HK-2 (cell line): Measurements from ENCODE around the gene ZNF554.
A peak's percentile ranks its signal among the peaks of the same experiment; 100 is the strongest.

Experiments
- DNase-seq: peaks from one replicate; pipeline ENCODE4 v3.0.0-alpha.2; 2018; ENCODE audit not compliant: unreplicated experiment

Gene ZNF554

GRCh38 chr19:2819540-2820111, at the start of gene ZNF554:
Gene ZNF554, plus strand, starts transcription at chr19:2819868. Its CDS starts 204 bp downstream, at chr19:2820072.
- peak; percentile 98 for DNase-seq

- DNase-seq = no peak
These were observed 49.3 kb upstream of the ZNF554 start for GRCh38 chr19:2770055-2771013.

GRCh38 chr19:2771786-2772674, 47.6 kb upstream of the ZNF554 start:
- no peak for DNase-seq

- no peak for DNase-seq
These were observed 45.5 kb upstream of the ZNF554 start for GRCh38 chr19:2774083-2774679.

- no peak for DNase-seq
These were observed 44.6 kb upstream of the ZNF554 start for GRCh38 chr19:2774953-2775555.

- DNase-seq = peak; percentile 58
These were observed 43.9 kb upstream of the ZNF554 start for GRCh38 chr19:2775556-2776430.

GRCh38 chr19:2777952-2778683, 41.5 kb upstream of the ZNF554 start:
- no peak for DNase-seq

- DNase-seq = no peak
These were observed 40.4 kb upstream of the ZNF554 start for GRCh38 chr19:2779121-2779740.

- no peak for DNase-seq
These were observed 39.4 kb upstream of the ZNF554 start for GRCh38 chr19:2780284-2780683.

- no peak for DNase-seq
These were observed 37.2 kb upstream of the ZNF554 start for GRCh38 chr19:2782329-2782935.

GRCh38 chr19:2782936-2783780, 36.5 kb upstream of the ZNF554 start, which contains the start of gene SGTA:
Gene SGTA, minus strand, starts transcription at chr19:2783273. Its CDS starts 14,205 bp downstream, at chr19:2769068.
- peak; percentile 98 for DNase-seq

- no peak for DNase-seq
These were observed 35.9 kb upstream of the ZNF554 start for GRCh38 chr19:2783781-2784145.

- peak; percentile 99 for DNase-seq
These were observed 34.2 kb upstream of the ZNF554 start, which contains the start of gene THOP1 for GRCh38 chr19:2785244-2785997. Gene THOP1, plus strand, starts transcription at chr19:2785503. Its CDS starts 160 bp downstream, at chr19:2785663.

- no peak for DNase-seq
These were observed 32.6 kb upstream of the ZNF554 start for GRCh38 chr19:2787115-2787514.

GRCh38 chr19:2788237-2788636, 31.4 kb upstream of the ZNF554 start:
- no peak for DNase-seq

GRCh38 chr19:2790194-2790556, 29.5 kb upstream of the ZNF554 start:
- DNase-seq = no peak
